Measurements from ENCODE around the gene HIGD1C.

The HIGD1C gene

DNA sequence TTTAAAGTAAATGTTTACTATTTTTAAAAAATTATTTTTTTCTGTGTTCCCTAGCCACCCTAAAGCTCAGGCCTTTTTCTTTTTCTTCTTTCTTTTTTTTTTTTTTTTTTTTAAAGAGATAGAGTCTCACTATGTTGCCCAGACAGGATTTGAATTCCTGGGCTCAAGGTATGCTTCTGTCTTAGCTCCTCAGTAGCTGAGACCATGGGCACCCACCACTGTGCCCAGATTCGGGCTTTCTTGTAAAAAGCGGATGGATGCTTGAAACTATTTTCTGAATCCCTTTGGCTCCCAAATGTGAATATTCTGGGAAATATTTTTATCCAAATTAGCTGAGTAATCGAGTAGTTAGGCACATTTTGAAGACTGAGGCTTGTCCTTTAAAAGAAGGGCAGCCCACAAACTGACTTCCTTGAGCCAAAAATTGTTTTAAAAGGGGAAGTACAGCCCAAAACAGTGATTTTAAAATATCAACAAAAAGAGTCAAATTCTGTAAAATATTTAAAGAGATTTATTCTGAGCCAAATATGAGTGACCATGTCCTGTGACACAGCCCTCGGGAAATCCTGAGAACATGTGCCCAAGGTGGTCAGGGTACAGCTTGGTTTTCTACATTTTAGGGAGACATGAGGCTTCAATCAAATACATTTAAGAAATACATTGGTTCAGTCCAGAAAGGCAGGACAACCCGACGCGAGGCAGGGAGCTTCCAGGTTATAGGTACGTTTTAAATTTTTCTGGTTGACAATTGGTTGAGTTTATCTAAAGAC, 28.8 kb upstream of the HIGD1C start (continued):
- TF ChIP-seq CSRNP3 (CRISPR knock-in tag; IDR thresholded peaks at IDR 0.05): no peak
- TF ChIP-seq SNAI2 (CRISPR knock-in tag; IDR thresholded peaks at IDR 0.05): no peak
- TF ChIP-seq, protein P1, sequence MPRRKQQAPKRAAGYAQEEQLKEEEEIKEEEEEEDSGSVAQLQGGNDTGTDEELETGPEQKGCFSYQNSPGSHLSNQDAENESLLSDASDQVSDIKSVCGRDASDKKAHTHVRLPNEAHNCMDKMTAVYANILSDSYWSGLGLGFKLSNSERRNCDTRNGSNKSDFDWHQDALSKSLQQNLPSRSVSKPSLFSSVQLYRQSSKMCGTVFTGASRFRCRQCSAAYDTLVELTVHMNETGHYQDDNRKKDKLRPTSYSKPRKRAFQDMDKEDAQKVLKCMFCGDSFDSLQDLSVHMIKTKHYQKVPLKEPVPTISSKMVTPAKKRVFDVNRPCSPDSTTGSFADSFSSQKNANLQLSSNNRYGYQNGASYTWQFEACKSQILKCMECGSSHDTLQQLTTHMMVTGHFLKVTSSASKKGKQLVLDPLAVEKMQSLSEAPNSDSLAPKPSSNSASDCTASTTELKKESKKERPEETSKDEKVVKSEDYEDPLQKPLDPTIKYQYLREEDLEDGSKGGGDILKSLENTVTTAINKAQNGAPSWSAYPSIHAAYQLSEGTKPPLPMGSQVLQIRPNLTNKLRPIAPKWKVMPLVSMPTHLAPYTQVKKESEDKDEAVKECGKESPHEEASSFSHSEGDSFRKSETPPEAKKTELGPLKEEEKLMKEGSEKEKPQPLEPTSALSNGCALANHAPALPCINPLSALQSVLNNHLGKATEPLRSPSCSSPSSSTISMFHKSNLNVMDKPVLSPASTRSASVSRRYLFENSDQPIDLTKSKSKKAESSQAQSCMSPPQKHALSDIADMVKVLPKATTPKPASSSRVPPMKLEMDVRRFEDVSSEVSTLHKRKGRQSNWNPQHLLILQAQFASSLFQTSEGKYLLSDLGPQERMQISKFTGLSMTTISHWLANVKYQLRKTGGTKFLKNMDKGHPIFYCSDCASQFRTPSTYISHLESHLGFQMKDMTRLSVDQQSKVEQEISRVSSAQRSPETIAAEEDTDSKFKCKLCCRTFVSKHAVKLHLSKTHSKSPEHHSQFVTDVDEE (CRISPR knock-in tag; IDR thresholded peaks at IDR 0.05): no peak
- TF ChIP-seq ISL1 (CRISPR knock-in tag; IDR thresholded peaks at IDR 0.05): no peak
- TF ChIP-seq OSR1 (CRISPR knock-in tag; IDR thresholded peaks at IDR 0.05): no peak

GRCh38 chr12:50924131-50924438, 28.3 kb upstream of the HIGD1C start:
- ATAC-seq: peak; percentile 17
- no peak for TF ChIP-seq CREB5 (CRISPR knock-in tag; IDR thresholded peaks at IDR 0.05; ENCODE audit: low read depth)
- no peak for TF ChIP-seq ZNF565 (CRISPR knock-in tag; conservative IDR thresholded peaks at IDR 0.05; ENCODE audit: low read depth)
- no peak for TF ChIP-seq PPARA (CRISPR knock-in tag; IDR thresholded peaks at IDR 0.05; ENCODE audit: borderline replicate concordance)
- no peak for TF ChIP-seq TCF4 (CRISPR knock-in tag; IDR thresholded peaks at IDR 0.05; ENCODE audit: borderline replicate concordance)
- no peak for TF ChIP-seq CSRNP3 (CRISPR knock-in tag; IDR thresholded peaks at IDR 0.05)
- TF ChIP-seq RARB (CRISPR knock-in tag; IDR thresholded peaks at IDR 0.05): no peak
- TF ChIP-seq ZFP3 (CRISPR knock-in tag; IDR thresholded peaks at IDR 0.05): no peak
- TF ChIP-seq, protein P2, sequence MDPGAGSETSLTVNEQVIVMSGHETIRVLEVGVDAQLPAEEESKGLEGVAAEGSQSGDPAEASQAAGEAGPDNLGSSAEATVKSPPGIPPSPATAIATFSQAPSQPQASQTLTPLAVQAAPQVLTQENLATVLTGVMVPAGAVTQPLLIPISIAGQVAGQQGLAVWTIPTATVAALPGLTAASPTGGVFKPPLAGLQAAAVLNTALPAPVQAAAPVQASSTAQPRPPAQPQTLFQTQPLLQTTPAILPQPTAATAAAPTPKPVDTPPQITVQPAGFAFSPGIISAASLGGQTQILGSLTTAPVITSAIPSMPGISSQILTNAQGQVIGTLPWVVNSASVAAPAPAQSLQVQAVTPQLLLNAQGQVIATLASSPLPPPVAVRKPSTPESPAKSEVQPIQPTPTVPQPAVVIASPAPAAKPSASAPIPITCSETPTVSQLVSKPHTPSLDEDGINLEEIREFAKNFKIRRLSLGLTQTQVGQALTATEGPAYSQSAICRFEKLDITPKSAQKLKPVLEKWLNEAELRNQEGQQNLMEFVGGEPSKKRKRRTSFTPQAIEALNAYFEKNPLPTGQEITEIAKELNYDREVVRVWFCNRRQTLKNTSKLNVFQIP (CRISPR knock-in tag; IDR thresholded peaks at IDR 0.05; ENCODE audit: borderline replicate concordance, low read depth): no peak
- no peak for TF ChIP-seq SNAI2 (CRISPR knock-in tag; IDR thresholded peaks at IDR 0.05)
- no peak for TF ChIP-seq ZNF70 (CRISPR knock-in tag; IDR thresholded peaks at IDR 0.05)

DNA sequence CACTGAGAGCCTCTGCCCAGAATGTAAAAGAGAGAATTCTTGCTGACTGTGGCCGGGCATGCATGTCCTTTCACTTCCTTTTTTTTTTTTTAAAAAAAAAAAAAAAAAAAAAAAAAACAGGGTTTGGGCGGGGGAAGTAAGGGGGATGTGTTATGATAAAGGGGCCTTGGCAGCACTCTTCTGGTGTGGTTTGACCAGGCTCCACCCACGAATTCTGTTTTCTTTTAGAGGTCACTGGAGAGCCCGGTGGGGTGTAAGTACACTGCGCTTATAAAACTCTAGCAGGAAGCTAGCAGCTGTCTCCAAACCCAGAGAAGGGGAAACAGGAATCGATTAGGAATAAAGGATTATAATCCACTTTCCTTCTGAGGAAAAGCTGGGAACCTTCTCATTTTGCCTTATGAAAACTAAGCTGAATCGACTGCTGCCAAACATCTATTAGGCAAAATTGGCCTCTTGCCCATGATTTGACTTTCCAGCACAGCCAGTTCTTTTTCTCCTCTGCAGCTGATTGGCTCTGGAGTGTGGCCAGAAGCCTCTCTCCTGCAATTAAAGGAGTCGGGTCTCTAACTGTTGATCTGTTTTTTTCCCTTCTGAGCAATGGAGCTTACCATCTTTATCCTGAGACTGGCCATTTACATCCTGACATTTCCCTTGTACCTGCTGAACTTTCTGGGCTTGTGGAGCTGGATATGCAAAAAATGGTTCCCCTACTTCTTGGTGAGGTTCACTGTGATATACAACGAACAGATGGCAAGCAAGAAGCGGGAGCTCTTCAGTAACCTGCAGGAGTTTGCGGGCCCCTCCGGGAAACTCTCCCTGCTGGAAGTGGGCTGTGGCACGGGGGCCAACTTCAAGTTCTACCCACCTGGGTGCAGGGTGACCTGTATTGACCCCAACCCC, 27.7 kb upstream of the HIGD1C start:
- ATAC-seq: peak; percentile 87
- TF ChIP-seq TOX (CRISPR knock-in tag; IDR thresholded peaks at IDR 0.05; ENCODE audit: borderline replicate concordance): no peak
- 0 out of 2 replicates have a peak, but pooled peaks have one; percentile 9 for TF ChIP-seq TCF4 (CRISPR knock-in tag; IDR thresholded peaks at IDR 0.05; ENCODE audit: borderline replicate concordance)

- TF ChIP-seq ZFP30 (CRISPR knock-in tag; IDR thresholded peaks at IDR 0.05) (no peak), ZFP3 (CRISPR knock-in tag; IDR thresholded peaks at IDR 0.05) (no peak), ZNF8 (CRISPR knock-in tag; IDR thresholded peaks at IDR 0.05) (no peak), ZNF565 (CRISPR knock-in tag; conservative IDR thresholded peaks at IDR 0.05; ENCODE audit: low read depth) (no peak), CSRNP3 (CRISPR knock-in tag; IDR thresholded peaks at IDR 0.05) (no peak), SNAI2 (CRISPR knock-in tag; IDR thresholded peaks at IDR 0.05) (no peak)
- peak; percentile 14 for ATAC-seq
Observed at GRCh38 chr12:50925342-50925651, 27.0 kb upstream of the HIGD1C start.
